Esophagus squamous epithelium (tissue), 4 donors: ENCODE measurements around the gene A2ML1.

Source experiments
- CTCF ChIP-seq, 6 experiments: fragments of 450-650 bp in 4 of 6; fragments of 200-600 bp in 2 of 6; sonication (generic) in 2 of 6; IDR thresholded peaks; one replicate each; pipeline ENCODE4 v1.5.1; 2016 to 2019; ENCODE audit warnings: antibody characterized with exemption in 6 of 6, mild to moderate bottlenecking in 4 of 6, moderate library complexity in 4 of 6
- POLR2A ChIP-seq, 4 donors: fragments of 450-650 bp; IDR thresholded peaks; one replicate each; pipeline ENCODE4 v1.6.1; 2017; ENCODE audit warnings: antibody characterized with exemption in 4 of 4, mild to moderate bottlenecking in 4 of 4, moderate library complexity in 3 of 4

GRCh38 chr12:8796831-8797626 is 25.4 kb upstream of the A2ML1 start:
- no peak for TF ChIP-seq CTCF (IDR thresholded peaks at IDR 0.05)
- TF ChIP-seq POLR2A (IDR thresholded peaks at IDR 0.05): no peak
